A673 (cell line): ENCODE results near the gene TSHZ2.

Experiments
- EZH2 ChIP-seq: fragments of 200-600 bp; sonication (generic); IDR thresholded peaks from 2 replicates; pipeline ENCODE4 v1.6.1; 2017; ENCODE audit warnings: borderline replicate concordance, low read depth, mild to moderate bottlenecking, mixed read lengths, antibody characterized with exemption, low read length; ENCODE audit not compliant: poor library complexity, severe bottlenecking
- TF ChIP-seq, protein P1 (sequence below): fragments of 300-800, 200-600 bp; sonication (generic); conservative IDR thresholded peaks from 2 replicates; pipeline ENCODE4 v1.5.1; 2017; ENCODE audit warnings: low read depth, mild to moderate bottlenecking, antibody characterized with exemption, low read length, moderate library complexity, mixed read lengths

GRCh38 chr20:53502820-53503219, 530.7 kb downstream of the TSHZ2 start:
- TF ChIP-seq, protein P1, sequence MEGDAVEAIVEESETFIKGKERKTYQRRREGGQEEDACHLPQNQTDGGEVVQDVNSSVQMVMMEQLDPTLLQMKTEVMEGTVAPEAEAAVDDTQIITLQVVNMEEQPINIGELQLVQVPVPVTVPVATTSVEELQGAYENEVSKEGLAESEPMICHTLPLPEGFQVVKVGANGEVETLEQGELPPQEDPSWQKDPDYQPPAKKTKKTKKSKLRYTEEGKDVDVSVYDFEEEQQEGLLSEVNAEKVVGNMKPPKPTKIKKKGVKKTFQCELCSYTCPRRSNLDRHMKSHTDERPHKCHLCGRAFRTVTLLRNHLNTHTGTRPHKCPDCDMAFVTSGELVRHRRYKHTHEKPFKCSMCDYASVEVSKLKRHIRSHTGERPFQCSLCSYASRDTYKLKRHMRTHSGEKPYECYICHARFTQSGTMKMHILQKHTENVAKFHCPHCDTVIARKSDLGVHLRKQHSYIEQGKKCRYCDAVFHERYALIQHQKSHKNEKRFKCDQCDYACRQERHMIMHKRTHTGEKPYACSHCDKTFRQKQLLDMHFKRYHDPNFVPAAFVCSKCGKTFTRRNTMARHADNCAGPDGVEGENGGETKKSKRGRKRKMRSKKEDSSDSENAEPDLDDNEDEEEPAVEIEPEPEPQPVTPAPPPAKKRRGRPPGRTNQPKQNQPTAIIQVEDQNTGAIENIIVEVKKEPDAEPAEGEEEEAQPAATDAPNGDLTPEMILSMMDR = no peak
- no peak for TF ChIP-seq EZH2
